ENCODE data around the gene MATN3. TPM values are rescaled to one million over a fixed set of nuclear protein-coding genes. Genes with fewer than 3 reads are reported as not detected.

Gene MATN3
- total RNA-seq, 1 experiment from 2014 or later: 0.98 TPM

- Mint-ChIP-seq H3K36me3 (ENCODE audit: insufficient read depth, unreplicated experiment) (peaks cover 12% of the 10 kb centered on the region), H3K9me3 (ENCODE audit: unreplicated experiment) (peaks cover 9% of the 10 kb centered on the region), H3K4me1 (ENCODE audit: insufficient read depth, unreplicated experiment) (peaks cover 8% of the 10 kb centered on the region), H3K27ac (ENCODE audit: low read depth, unreplicated experiment) (no peak overlapping the region), H3K4me3 (ENCODE audit: unreplicated experiment) (no peak overlapping the region), H3K27me3 (ENCODE audit: insufficient read depth, unreplicated experiment) (no peaks in the 10 kb centered on the region)
- no TSS peak for BruUV-seq (replicated peaks)
- no peak for TF ChIP-seq CTCF (IDR thresholded peaks at IDR 0.05; ENCODE audit: unreplicated experiment)
- intact Hi-C loops (cut with micrococcal nuclease): no loop called here
- DNase-seq (ENCODE audit: unreplicated experiment): no peak
- ChIA-PET POLR2A (interaction anchor here (1.0 to 1.1 kb wide), 2 partner anchors 25 to 27 kb away, joined by 3 read pairs; no protein-coding TSS in a partner anchor), CTCF (interaction anchor here (0.5 to 2.2 kb wide), 9 partner anchors 8 to 268 kb away, joined by 3 to 10 read pairs (median 3); no protein-coding TSS in a partner anchor)
Observed at GRCh38 chr2:20023688-20024087, 11.2 kb upstream of the MATN3 start.

GRCh38 chr2:20021405-20022009 lies 9.0 kb upstream of the MATN3 start:
- POLR2A ChIA-PET: interaction anchor here (1.1 kb wide), 1 partner anchor 29 kb away, joined by 4 read pairs; no protein-coding TSS in a partner anchor
- CTCF ChIA-PET: interaction anchor here (0.7 to 1.3 kb wide), 2 partner anchors 72 to 214 kb away, joined by 3 to 4 read pairs; no protein-coding TSS in a partner anchor
- TF ChIP-seq CTCF (IDR thresholded peaks at IDR 0.05; ENCODE audit: unreplicated experiment): no peak
- no peaks in the 10 kb centered on the region for H3K27me3 Mint-ChIP-seq (ENCODE audit: insufficient read depth, unreplicated experiment)
- intact Hi-C loops (cut with micrococcal nuclease): no loop called here
- no TSS peak for BruUV-seq (replicated peaks)
- peaks cover 9% of the 10 kb centered on the region for H3K36me3 Mint-ChIP-seq (ENCODE audit: insufficient read depth, unreplicated experiment)
- H3K4me1 Mint-ChIP-seq (ENCODE audit: insufficient read depth, unreplicated experiment): no peaks in the 10 kb centered on the region
- no peak overlapping the region for H3K27ac Mint-ChIP-seq (ENCODE audit: low read depth, unreplicated experiment)
- no peak for DNase-seq (ENCODE audit: unreplicated experiment)
- peaks cover 9% of the 10 kb centered on the region for H3K9me3 Mint-ChIP-seq (ENCODE audit: unreplicated experiment)
- H3K4me3 Mint-ChIP-seq (ENCODE audit: unreplicated experiment): no peak overlapping the region

- POLR2A ChIA-PET: no interaction called here
- BruUV-seq (replicated peaks): no TSS peak
- H3K4me3 Mint-ChIP-seq (ENCODE audit: unreplicated experiment): no peak overlapping the region
- H3K36me3 Mint-ChIP-seq (ENCODE audit: insufficient read depth, unreplicated experiment): peaks cover 9% of the 10 kb centered on the region
- no peak for TF ChIP-seq CTCF (IDR thresholded peaks at IDR 0.05; ENCODE audit: unreplicated experiment)
- H3K4me1 Mint-ChIP-seq (ENCODE audit: insufficient read depth, unreplicated experiment): no peaks in the 10 kb centered on the region
- intact Hi-C loops (cut with micrococcal nuclease): no loop called here
- no peak for DNase-seq (ENCODE audit: unreplicated experiment)
- no peak overlapping the region for H3K27ac Mint-ChIP-seq (ENCODE audit: low read depth, unreplicated experiment)
- H3K9me3 Mint-ChIP-seq (ENCODE audit: unreplicated experiment): peaks cover 9% of the 10 kb centered on the region
- CTCF ChIA-PET: interaction anchor here (0.6 to 0.9 kb wide), 2 partner anchors 63 to 79 kb away, joined by 3 read pairs; no protein-coding TSS in a partner anchor
- no peaks in the 10 kb centered on the region for H3K27me3 Mint-ChIP-seq (ENCODE audit: insufficient read depth, unreplicated experiment)
Observed at GRCh38 chr2:20019747-20020146, 7.3 kb upstream of the MATN3 start.

GRCh38 chr2:20018601-20019152 lies 6.2 kb upstream of the MATN3 start:
- no peak overlapping the region for H3K4me3 Mint-ChIP-seq (ENCODE audit: unreplicated experiment)
- H3K4me1 Mint-ChIP-seq (ENCODE audit: insufficient read depth, unreplicated experiment): no peaks in the 10 kb centered on the region
- ChIA-PET CTCF (interaction anchor here (0.7 to 0.9 kb wide), 2 partner anchors 80 to 215 kb away, joined by 3 read pairs; no protein-coding TSS in a partner anchor), POLR2A (no interaction called here)
- no TSS peak for BruUV-seq (replicated peaks)
- intact Hi-C loops (cut with micrococcal nuclease): no loop called here
- no peak for TF ChIP-seq CTCF (IDR thresholded peaks at IDR 0.05; ENCODE audit: unreplicated experiment)
- peaks cover 2% of the 10 kb centered on the region for H3K36me3 Mint-ChIP-seq (ENCODE audit: insufficient read depth, unreplicated experiment)
- H3K27me3 Mint-ChIP-seq (ENCODE audit: insufficient read depth, unreplicated experiment): no peaks in the 10 kb centered on the region
- H3K27ac Mint-ChIP-seq (ENCODE audit: low read depth, unreplicated experiment): no peak overlapping the region
- peaks cover 15% of the 10 kb centered on the region for H3K9me3 Mint-ChIP-seq (ENCODE audit: unreplicated experiment)
- DNase-seq (ENCODE audit: unreplicated experiment): no peak
